Epithelial cell of proximal tubule (primary cell): Measurements from ENCODE around the gene POU2F2. TPM values are rescaled to one million over a fixed set of nuclear protein-coding genes. Genes with fewer than 3 reads are reported as not detected.

Experiments
- DNase-seq: peaks from one replicate; pipeline ENCODE4 v3.0.0-alpha.2; 2011; ENCODE audit warnings: low read depth
- H3K4me3 ChIP-seq: 2 replicates; pipeline ENCODE4 v1.5.1; 2011; ENCODE audit warnings: low read depth, mild to moderate bottlenecking, low read length
- total RNA-seq: library from RNA; depleted of rRNA; stranded (reverse); fragments of >200 nt; gene quantifications from 2 replicates; pipeline ENCODE4 v1.2.3, GENCODE V29; 2015
- TF ChIP-seq, protein P1 (sequence below): conservative IDR thresholded peaks from 2 replicates; pipeline ENCODE4 v1.5.1; 2012; ENCODE audit warnings: low read depth, mild to moderate bottlenecking, low read length

POU2F2 gene
- total RNA-seq, 1 donor from 2014 or later: 0.46 TPM

DNA sequence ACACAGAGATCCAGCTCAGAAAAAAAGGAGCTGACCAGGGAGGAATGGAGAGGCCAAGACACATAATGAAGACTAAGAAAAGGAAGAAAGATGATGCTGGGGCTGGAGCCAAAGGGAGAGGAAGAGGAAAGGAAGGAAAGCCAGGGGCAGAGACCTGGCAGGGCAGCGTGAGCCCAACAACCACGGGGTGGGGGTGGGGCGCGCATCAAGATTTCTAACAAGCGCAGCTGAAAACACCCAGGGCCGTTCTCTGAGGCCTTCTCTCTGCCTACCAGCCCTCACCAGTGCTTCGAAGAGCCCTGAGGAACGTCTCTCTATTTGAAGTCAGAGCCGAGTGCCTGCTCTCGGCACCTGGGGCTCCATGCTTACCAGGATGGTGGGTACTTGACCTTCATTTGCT, 23.6 kb upstream of the POU2F2 start:
- DNase-seq: no peak

DNA sequence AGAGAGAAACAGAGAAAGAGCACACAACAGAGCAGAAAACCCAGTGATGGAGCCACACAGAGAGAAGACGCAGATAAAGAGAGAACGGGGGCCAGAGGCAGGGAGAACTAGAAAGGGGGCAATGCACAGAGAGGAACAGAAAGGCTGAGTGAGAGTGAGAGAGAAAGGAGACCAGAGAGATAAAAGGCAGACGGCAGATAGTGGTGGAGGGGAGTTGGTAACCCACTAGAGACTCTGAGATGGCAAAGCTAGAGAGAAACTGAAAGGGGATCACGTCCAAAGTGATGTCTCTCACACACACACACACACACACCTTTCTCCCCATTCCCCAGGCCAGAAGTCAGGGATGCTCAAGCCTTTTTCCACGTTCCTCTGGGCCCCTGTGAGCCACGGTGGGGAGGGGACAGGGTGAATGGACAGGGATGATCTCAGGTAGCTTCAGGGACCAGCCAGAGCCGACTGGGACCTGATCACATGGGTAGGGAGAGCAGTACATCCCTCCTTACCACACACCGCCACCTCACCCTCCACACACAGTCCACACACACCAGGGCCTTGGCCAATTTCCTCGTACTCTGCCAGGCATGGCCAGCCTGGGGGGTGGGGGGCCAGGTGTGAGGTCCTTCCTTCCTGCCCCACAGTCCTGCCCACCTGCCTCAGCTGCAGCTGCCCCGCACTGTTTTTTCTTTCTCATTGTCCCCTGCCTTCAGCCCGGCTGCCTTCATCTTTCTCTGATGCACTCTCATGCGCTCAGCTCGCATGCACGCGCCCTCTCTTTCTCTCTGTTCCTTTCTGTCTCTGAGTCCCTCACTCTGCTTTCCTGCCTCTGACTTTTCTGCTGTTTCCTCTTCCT, 22.5 kb upstream of the POU2F2 start:
- TF ChIP-seq, protein P1, sequence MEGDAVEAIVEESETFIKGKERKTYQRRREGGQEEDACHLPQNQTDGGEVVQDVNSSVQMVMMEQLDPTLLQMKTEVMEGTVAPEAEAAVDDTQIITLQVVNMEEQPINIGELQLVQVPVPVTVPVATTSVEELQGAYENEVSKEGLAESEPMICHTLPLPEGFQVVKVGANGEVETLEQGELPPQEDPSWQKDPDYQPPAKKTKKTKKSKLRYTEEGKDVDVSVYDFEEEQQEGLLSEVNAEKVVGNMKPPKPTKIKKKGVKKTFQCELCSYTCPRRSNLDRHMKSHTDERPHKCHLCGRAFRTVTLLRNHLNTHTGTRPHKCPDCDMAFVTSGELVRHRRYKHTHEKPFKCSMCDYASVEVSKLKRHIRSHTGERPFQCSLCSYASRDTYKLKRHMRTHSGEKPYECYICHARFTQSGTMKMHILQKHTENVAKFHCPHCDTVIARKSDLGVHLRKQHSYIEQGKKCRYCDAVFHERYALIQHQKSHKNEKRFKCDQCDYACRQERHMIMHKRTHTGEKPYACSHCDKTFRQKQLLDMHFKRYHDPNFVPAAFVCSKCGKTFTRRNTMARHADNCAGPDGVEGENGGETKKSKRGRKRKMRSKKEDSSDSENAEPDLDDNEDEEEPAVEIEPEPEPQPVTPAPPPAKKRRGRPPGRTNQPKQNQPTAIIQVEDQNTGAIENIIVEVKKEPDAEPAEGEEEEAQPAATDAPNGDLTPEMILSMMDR: no peak
- no peak for DNase-seq

More for the DNA sequence above, 23.6 kb upstream of the POU2F2 start:
- TF ChIP-seq, protein P1: no peak
- H3K4me3 ChIP-seq: no peak overlapping the region

DNA sequence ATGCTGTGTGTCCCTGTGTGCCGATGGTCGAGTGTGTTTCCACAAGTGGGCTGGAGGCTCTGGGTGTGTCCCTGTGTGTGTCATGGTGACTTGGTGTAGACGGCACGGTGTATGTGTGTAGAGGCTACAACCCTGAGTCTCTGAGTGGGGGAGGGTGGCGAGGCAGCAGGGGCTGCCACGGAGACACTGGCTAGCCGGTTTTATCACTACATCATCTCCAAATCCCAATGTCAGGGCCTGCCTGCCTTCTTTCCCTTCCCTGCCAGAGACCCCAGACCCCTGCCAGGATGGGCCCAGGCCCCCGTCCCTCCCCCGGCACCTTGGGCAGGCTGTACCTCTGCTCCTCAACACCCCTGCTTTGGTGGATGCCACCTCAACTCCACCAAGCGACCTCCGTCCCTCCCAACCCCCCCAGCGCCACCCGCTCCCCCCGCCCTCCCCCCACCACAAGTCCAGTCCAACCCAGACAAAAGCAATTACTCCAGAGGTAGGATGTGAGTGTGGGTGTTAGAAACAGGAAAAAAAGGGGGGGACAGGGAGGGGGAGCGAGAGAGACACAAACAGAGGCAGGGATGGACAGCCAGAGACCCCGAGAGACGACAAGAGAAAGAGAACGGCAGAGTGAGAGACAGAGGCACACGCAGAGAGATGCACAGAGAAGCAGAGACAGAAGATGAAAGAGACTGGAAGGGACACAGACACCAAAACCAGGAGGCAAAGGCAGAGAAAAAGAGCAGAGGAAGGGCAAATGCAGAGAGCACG, 21.6 kb upstream of the POU2F2 start:
- TF ChIP-seq, protein P1: no peak
- no peak for DNase-seq
- H3K4me3 ChIP-seq: no peak overlapping the region

More for the DNA sequence above, 22.5 kb upstream of the POU2F2 start:
- no peak overlapping the region for H3K4me3 ChIP-seq

DNA sequence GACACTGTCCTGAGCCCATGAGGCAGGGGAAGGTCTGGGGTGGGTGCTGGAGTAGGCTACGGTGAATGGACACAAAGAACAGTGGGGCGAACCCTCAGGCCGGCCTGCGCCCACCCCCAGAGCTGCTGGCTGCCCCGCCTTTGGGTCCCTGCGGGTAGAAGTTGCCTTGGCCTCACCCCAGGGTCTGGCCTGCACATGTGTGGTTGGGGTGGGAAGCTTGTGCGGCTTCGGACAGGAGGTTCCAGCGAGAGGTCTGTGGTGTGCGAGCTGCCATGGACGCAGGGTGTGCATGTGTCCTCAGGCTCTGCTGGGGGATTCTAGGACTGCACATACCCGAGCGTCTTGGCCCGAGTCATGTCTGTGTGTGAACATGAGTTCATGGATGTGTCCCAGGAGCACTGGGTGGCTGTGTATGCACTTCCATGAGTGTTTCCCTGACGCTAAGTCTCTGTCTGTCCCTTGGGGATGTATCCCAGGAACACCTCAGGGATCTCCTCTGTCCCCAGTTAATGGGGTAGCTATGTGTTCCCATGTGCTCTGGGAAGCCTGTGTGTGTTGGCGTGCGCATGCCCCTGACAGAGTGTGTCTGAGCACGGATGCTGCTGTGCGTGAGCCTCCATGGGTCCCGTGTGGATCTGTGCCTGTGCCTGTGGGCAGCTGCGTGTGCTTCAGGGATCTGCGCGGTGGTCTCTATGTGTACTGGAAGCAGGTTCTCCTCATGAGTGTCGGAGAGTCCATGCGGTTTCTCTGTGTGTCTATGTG, 20.8 kb upstream of the POU2F2 start:
- no peak overlapping the region for H3K4me3 ChIP-seq
- DNase-seq: no peak
- TF ChIP-seq, protein P1: no peak

DNA sequence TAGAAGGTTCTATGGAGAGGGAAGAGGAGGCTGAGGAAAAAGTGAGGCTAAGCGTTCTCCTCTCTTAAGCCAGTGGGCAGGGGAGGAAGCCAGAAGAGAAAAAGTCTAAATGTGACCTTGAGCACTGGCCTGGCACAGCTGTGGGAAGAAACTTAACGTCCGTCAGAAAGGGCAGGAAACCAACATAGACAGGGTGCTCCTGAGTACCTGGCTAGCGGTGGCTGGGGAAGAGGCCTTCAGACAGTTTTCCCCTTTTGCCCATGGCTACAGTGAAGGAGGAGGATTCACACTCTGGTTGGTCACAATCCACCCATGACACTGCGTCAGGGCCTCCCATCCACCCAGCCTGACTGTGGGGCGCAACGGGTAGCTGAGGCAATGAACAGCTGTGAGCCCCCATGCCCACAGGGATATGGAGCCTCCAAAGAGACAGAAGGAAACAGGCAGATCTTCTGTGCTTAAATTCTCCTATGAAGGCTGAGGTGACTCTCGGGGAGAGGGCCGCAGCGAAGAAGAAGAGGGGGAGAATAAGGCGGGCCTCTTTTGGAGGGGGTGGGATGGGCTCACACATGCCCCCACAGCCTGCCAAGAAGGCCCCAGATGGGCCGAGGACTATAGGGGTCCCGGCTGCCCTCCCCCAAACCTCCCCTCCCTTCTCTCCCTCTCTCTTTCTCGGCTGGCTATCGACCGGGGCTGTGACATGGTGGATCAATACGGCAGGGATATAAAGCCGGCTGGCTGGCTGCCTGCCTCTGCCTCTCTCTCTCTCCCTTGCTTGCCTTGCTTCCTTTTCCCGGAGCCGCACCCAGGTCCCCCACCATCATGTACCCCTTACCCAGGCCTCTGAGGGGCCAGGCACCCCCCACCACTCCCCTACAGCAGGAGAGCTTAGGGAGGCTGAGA, 19.8 kb upstream of the POU2F2 start:
- no peak overlapping the region for H3K4me3 ChIP-seq
- DNase-seq: no peak
- TF ChIP-seq, protein P1: no peak

DNA sequence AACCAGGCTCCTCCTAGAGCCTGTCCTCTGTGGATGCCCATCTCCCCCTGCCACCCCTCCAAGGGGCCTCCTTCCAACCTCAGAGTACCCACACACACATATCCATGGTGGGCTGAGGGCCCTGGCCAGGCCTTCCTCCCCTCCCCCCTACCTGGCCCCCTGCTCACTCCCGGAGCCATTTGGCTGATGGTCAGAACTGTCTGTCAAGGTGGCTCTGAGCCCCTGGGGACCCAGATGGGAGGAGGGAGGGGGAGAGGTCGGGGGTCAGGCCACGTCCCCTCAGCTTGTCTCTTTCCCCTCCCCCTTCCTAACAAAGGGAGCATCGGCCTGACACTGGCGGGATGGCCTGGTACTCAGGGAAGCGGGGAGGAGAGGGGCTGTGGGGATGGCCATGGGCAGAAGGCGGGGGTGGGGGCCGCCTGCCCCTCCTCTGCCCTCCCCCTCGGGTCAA, 18.7 kb upstream of the POU2F2 start:
- TF ChIP-seq, protein P1: no peak
- no peak overlapping the region for H3K4me3 ChIP-seq
- no peak for DNase-seq
